PC-9 (cell line): Measurements from ENCODE around the gene PIK3R1.

ENCODE experiments used
- EZH2 ChIP-seq: fragments of 200-600 bp; sonication (generic); IDR thresholded peaks from 2 replicates; pipeline ENCODE4 v1.8.0; 2017; ENCODE audit warnings: antibody characterized with exemption, low read depth
- TF ChIP-seq, protein P1 (sequence below): fragments of 200-600 bp; sonication (generic); conservative IDR thresholded peaks from 2 replicates; pipeline ENCODE4 v1.6.1; 2017; ENCODE audit warnings: mixed run types, antibody characterized with exemption, mild to moderate bottlenecking, moderate library complexity

DNA sequence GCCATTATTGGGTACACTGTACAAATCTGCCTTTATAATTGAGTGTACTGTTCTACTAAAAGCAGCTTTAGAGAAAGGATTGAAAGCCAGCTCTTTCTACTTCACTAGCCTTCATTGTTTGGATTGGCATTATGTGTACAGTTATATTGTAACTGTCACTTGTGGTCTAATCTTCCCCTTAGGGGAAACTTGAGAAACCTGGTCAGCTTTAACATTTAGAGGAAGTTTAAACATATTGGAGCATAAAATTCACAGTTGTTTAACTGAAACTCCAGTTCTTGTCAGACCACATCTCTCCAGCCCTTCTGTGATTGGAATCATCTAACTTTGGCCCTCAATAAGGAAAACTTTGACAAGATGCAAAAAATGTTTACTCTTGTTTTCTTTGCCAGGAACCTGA, 24.6 kb downstream of the PIK3R1 start:
- TF ChIP-seq, protein P1, sequence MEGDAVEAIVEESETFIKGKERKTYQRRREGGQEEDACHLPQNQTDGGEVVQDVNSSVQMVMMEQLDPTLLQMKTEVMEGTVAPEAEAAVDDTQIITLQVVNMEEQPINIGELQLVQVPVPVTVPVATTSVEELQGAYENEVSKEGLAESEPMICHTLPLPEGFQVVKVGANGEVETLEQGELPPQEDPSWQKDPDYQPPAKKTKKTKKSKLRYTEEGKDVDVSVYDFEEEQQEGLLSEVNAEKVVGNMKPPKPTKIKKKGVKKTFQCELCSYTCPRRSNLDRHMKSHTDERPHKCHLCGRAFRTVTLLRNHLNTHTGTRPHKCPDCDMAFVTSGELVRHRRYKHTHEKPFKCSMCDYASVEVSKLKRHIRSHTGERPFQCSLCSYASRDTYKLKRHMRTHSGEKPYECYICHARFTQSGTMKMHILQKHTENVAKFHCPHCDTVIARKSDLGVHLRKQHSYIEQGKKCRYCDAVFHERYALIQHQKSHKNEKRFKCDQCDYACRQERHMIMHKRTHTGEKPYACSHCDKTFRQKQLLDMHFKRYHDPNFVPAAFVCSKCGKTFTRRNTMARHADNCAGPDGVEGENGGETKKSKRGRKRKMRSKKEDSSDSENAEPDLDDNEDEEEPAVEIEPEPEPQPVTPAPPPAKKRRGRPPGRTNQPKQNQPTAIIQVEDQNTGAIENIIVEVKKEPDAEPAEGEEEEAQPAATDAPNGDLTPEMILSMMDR, result no peak
- no peak for TF ChIP-seq EZH2
